Measurements from ENCODE around the gene AP1M1. TPM values are rescaled to one million over a fixed set of nuclear protein-coding genes. Genes with fewer than 3 reads are reported as not detected.

The AP1M1 gene
- total RNA-seq, 1 experiment from 2014 or later = 98.0 TPM

- ChIA-PET CTCF (no interaction called here), POLR2A (no interaction called here)
- H3K9me3 Mint-ChIP-seq (ENCODE audit: unreplicated experiment) = no peaks in the 10 kb centered on the region
- H3K4me1 ChIP-seq = no peaks in the 10 kb centered on the region
- no peak for TF ChIP-seq CTCF (IDR thresholded peaks at IDR 0.05; ENCODE audit: insufficient read depth in 1 of 2, low read depth in 1 of 2, low read length in 1 of 2, severe bottlenecking in 1 of 2, unreplicated experiment in 1 of 2)
- H3K27ac Mint-ChIP-seq (ENCODE audit: unreplicated experiment) = no peak overlapping the region
- no peak for DNase-seq
- no peaks in the 10 kb centered on the region for H3K27me3 ChIP-seq (replicated peaks; ENCODE audit: control insufficient read depth, insufficient read depth, low read length)
- peaks cover 73% of the 10 kb centered on the region for H3K36me3 Mint-ChIP-seq (ENCODE audit: insufficient read depth, unreplicated experiment)
- H3K36me3 ChIP-seq (ENCODE audit: control insufficient read depth, insufficient read depth, low read length) = peaks cover 3% of the 10 kb centered on the region
- no peak overlapping the region for H3K4me3 Mint-ChIP-seq (ENCODE audit: unreplicated experiment)
- no peaks in the 10 kb centered on the region for H3K27me3 Mint-ChIP-seq (ENCODE audit: insufficient read depth, unreplicated experiment)
- H3K4me3 ChIP-seq (ENCODE audit: low read depth, low read length) = no peak overlapping the region
- no peaks in the 10 kb centered on the region for H3K4me1 Mint-ChIP-seq (ENCODE audit: low read depth, unreplicated experiment)
- H3K9me3 ChIP-seq = no peaks in the 10 kb centered on the region
- intact Hi-C loops (cut with micrococcal nuclease; ENCODE audit: unreplicated experiment) = no loop called here
- no TSS peak for BruUV-seq (replicated peaks)
Observed at GRCh38 chr19:16210168-16210567, 12.5 kb downstream of the AP1M1 start.

GRCh38 chr19:16213076-16213475, 15.4 kb downstream of the AP1M1 start:
- H3K27me3 ChIP-seq (replicated peaks; ENCODE audit: control insufficient read depth, insufficient read depth, low read length) = no peaks in the 10 kb centered on the region
- H3K36me3 Mint-ChIP-seq (ENCODE audit: insufficient read depth, unreplicated experiment) = peaks cover 54% of the 10 kb centered on the region
- H3K4me3 Mint-ChIP-seq (ENCODE audit: unreplicated experiment) = no peak overlapping the region
- peaks cover 1% of the 10 kb centered on the region; the same call in 1 of the 2 replicates for H3K36me3 ChIP-seq (ENCODE audit: control insufficient read depth, insufficient read depth, low read length)
- H3K4me1 Mint-ChIP-seq (ENCODE audit: low read depth, unreplicated experiment) = no peaks in the 10 kb centered on the region
- H3K4me1 ChIP-seq = no peaks in the 10 kb centered on the region
- H3K9me3 ChIP-seq = no peaks in the 10 kb centered on the region
- no TSS peak for BruUV-seq (replicated peaks)
- H3K27ac Mint-ChIP-seq (ENCODE audit: unreplicated experiment) = no peak overlapping the region
- intact Hi-C loops (cut with micrococcal nuclease; ENCODE audit: unreplicated experiment) = no loop called here
- no peak for DNase-seq
- H3K9me3 Mint-ChIP-seq (ENCODE audit: unreplicated experiment) = no peaks in the 10 kb centered on the region
- TF ChIP-seq CTCF (IDR thresholded peaks at IDR 0.05; ENCODE audit: insufficient read depth in 1 of 2, low read depth in 1 of 2, low read length in 1 of 2, severe bottlenecking in 1 of 2, unreplicated experiment in 1 of 2) = no peak
- no peaks in the 10 kb centered on the region for H3K27me3 Mint-ChIP-seq (ENCODE audit: insufficient read depth, unreplicated experiment)
- POLR2A ChIA-PET = no interaction called here
- CTCF ChIA-PET = no interaction called here
- no peak overlapping the region for H3K4me3 ChIP-seq (ENCODE audit: low read depth, low read length)

DNA sequence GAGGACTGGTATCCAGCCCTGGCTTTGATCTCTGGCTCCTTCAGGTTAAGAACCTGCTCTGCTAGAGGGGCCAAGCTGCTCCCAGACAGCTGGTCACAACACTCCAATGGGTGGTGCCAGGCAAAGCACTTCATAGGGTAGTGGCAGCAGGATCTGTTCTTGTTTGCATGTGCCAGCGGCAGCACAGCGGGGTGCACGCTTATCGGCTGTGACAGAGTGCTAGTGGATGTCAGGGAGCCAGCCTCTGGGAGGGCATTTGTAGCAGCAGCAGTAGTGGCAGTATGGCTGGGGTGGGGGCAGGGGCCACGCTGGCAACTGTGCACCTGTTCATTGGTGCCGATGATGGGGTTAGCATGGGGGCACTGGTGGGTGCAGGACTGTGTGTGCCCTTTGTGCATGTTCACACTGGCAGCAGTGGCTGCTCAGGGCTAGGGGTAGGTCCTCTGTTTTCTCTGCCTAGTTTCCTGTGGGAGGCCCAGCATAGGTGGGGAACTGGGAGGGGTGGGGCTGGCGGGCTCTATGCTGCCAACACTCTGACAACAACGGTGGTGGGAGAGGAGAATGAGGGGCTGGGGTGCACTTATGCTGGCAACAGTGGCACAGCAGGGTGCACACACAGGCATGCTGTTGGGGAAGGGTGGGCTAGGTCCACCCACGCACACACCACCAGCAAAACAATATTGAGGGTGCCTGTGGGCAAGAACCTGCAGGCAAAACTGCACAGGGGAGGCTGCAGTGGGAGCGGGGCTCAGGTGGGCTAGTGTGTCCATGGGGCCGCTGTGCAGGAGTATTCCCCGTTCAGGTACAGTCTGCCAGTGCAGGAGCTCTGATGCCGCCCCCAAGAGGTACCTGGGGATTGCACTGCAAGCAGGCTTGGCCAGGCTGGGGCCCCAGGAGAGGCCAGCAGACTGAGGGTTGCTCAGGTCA, 19.3 kb downstream of the AP1M1 start:
- H3K4me3 ChIP-seq (ENCODE audit: low read depth, low read length) = no peak overlapping the region
- no peaks in the 10 kb centered on the region for H3K4me1 ChIP-seq
- Mint-ChIP-seq H3K9me3 (ENCODE audit: unreplicated experiment) (no peaks in the 10 kb centered on the region), H3K4me3 (ENCODE audit: unreplicated experiment) (no peak overlapping the region), H3K36me3 (ENCODE audit: insufficient read depth, unreplicated experiment) (peaks cover 65% of the 10 kb centered on the region), H3K27me3 (ENCODE audit: insufficient read depth, unreplicated experiment) (no peaks in the 10 kb centered on the region), H3K27ac (ENCODE audit: unreplicated experiment) (no peak overlapping the region), H3K4me1 (ENCODE audit: low read depth, unreplicated experiment) (no peaks in the 10 kb centered on the region)
- POLR2A ChIA-PET = no interaction called here
- DNase-seq = no peak
- BruUV-seq (replicated peaks) = no TSS peak
- intact Hi-C loops (cut with micrococcal nuclease; ENCODE audit: unreplicated experiment) = no loop called here
- H3K27me3 ChIP-seq (replicated peaks; ENCODE audit: control insufficient read depth, insufficient read depth, low read length) = no peaks in the 10 kb centered on the region
- TF ChIP-seq CTCF (IDR thresholded peaks at IDR 0.05; ENCODE audit: insufficient read depth in 1 of 2, low read depth in 1 of 2, low read length in 1 of 2, severe bottlenecking in 1 of 2, unreplicated experiment in 1 of 2) = no peak
- CTCF ChIA-PET = no interaction called here
- H3K9me3 ChIP-seq = peaks cover 25% of the 10 kb centered on the region
- H3K36me3 ChIP-seq (ENCODE audit: control insufficient read depth, insufficient read depth, low read length) = no peaks in the 10 kb centered on the region
